Calu3 (cell line): ENCODE results near the gene ATP2B1. TPM values are rescaled to one million over a fixed set of nuclear protein-coding genes. Genes with fewer than 3 reads are reported as not detected.

ENCODE experiments used
- BruUV-seq: library from RNA; stranded (reverse); fragments of 400-500 nt; replicated peaks from 2 replicates; lab custom pipeline; 2021; lab: Mats Ljungman, UMichigan
- CTCF ChIA-PET: fragments of 300-600 bp; sonication (Branson Sonifier 250); formaldehyde crosslinking; loops from one replicate; lab custom pipeline; 2022; ENCODE audit warnings: antibody characterized with exemption; lab: Charles Lee
- DNase-seq: peaks from one replicate; pipeline ENCODE4 v3.0.0; 2022
- H3K27ac Mint-ChIP-seq: one replicate; pipeline ENCODE4 v1.8.0; 2022; ENCODE audit warnings: mixed read lengths; ENCODE audit not compliant: unreplicated experiment
- H3K27me3 Mint-ChIP-seq: one replicate; pipeline ENCODE4 v1.8.0; 2022; ENCODE audit warnings: mixed read lengths; ENCODE audit not compliant: unreplicated experiment
- H3K36me3 Mint-ChIP-seq: one replicate; pipeline ENCODE4 v1.8.0; 2022; ENCODE audit warnings: mild to moderate bottlenecking, moderate library complexity, mixed read lengths; ENCODE audit not compliant: insufficient read depth, unreplicated experiment
- H3K4me1 Mint-ChIP-seq: one replicate; pipeline ENCODE4 v1.8.0; 2022; ENCODE audit warnings: mild to moderate bottlenecking, low read depth, mixed read lengths; ENCODE audit not compliant: unreplicated experiment
- H3K4me3 Mint-ChIP-seq: one replicate; pipeline ENCODE4 v1.8.0; 2022; ENCODE audit warnings: mild to moderate bottlenecking, low read depth, moderate library complexity, mixed read lengths; ENCODE audit not compliant: unreplicated experiment
- H3K9me3 Mint-ChIP-seq: one replicate; pipeline ENCODE4 v1.8.0; 2022; ENCODE audit warnings: low read depth, mixed read lengths; ENCODE audit not compliant: unreplicated experiment
- CTCF ChIP-seq: fragments of 200-600 bp; IDR thresholded peaks from one replicate; pipeline ENCODE4 v1.8.0; 2022; ENCODE audit warnings: antibody characterized with exemption; ENCODE audit not compliant: unreplicated experiment
- intact Hi-C: fragments of 100-400 bp; cut with micrococcal nuclease; formaldehyde crosslinking; loops from one replicate; pipeline ENCODE4 v1.10.0; 2022; ENCODE audit not compliant: unreplicated experiment
- total RNA-seq: library from RNA; stranded (reverse); gene quantifications from 2 replicates; pipeline ENCODE4 v1.2.3, GENCODE V29; 2022

The ATP2B1 gene
- total RNA-seq, 1 experiment from 2014 or later: 73.6 TPM

DNA sequence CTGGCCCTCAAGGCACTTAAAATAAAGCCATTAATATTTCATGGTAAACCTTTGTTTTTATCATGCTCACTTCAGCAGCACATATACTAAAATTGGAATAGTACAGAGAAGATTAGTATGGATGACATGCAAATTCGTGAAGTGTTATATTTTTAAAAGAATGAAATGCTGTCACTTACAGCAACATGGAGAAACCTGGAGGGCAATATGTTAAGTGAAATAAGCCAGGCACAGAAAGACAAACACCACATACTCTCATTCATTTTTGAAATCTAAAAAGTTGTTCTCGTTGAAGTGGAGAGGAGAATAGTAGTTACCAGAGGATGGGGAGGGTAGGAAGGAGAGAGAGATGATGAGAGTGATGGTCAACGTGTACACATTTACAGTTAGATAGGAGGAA, 45.4 kb upstream of the ATP2B1 start:
- peaks cover 2% of the 10 kb centered on the region for H3K9me3 Mint-ChIP-seq
- H3K27ac Mint-ChIP-seq: no peak overlapping the region
- TF ChIP-seq CTCF: no peak
- H3K4me1 Mint-ChIP-seq: peaks cover 31% of the 10 kb centered on the region
- intact Hi-C loops: no loop called here
- no peak overlapping the region for H3K4me3 Mint-ChIP-seq
- no TSS peak for BruUV-seq
- CTCF ChIA-PET: no interaction called here
- DNase-seq: no peak
- no peaks in the 10 kb centered on the region for H3K27me3 Mint-ChIP-seq
- H3K36me3 Mint-ChIP-seq: peaks cover 12% of the 10 kb centered on the region

- Mint-ChIP-seq H3K27me3 (no peaks in the 10 kb centered on the region), H3K27ac (no peak overlapping the region), H3K36me3 (peaks cover 12% of the 10 kb centered on the region), H3K4me3 (no peak overlapping the region), H3K9me3 (peaks cover 2% of the 10 kb centered on the region), H3K4me1 (peaks cover 27% of the 10 kb centered on the region)
- CTCF ChIA-PET: no interaction called here
- no peak for DNase-seq
- intact Hi-C loops: no loop called here
- no TSS peak for BruUV-seq
- TF ChIP-seq CTCF: no peak
Measured at GRCh38 chr12:89752341-89752740, 43.7 kb upstream of the ATP2B1 start.

GRCh38 chr12:89750389-89751351, 42.0 kb upstream of the ATP2B1 start:
- CTCF ChIA-PET: no interaction called here
- BruUV-seq: no TSS peak
- no peak overlapping the region for H3K27ac Mint-ChIP-seq
- intact Hi-C loops: no loop called here
- TF ChIP-seq CTCF: no peak
- no peaks in the 10 kb centered on the region for H3K36me3 Mint-ChIP-seq
- no peaks in the 10 kb centered on the region for H3K27me3 Mint-ChIP-seq
- H3K9me3 Mint-ChIP-seq: peaks cover 2% of the 10 kb centered on the region
- DNase-seq: no peak
- no peak overlapping the region for H3K4me3 Mint-ChIP-seq
- H3K4me1 Mint-ChIP-seq: peaks cover 10% of the 10 kb centered on the region

- H3K4me1 Mint-ChIP-seq: peaks cover 9% of the 10 kb centered on the region
- no peak for TF ChIP-seq CTCF
- no TSS peak for BruUV-seq
- no peaks in the 10 kb centered on the region for H3K36me3 Mint-ChIP-seq
- H3K9me3 Mint-ChIP-seq: no peaks in the 10 kb centered on the region
- H3K4me3 Mint-ChIP-seq: no peak overlapping the region
- CTCF ChIA-PET: interaction anchor here (0.7 kb wide), 1 partner anchor 201 kb away, joined by 3 read pairs; no protein-coding TSS in a partner anchor
- no peak for DNase-seq
- no peaks in the 10 kb centered on the region for H3K27me3 Mint-ChIP-seq
- H3K27ac Mint-ChIP-seq: no peak overlapping the region
- intact Hi-C loops: no loop called here
Measured at GRCh38 chr12:89748791-89749190, 40.2 kb upstream of the ATP2B1 start.
